Kidney (tissue), 14 donors: ENCODE measurements around the gene MCCC1. TPM values are rescaled to one million over a fixed set of nuclear protein-coding genes. Genes with fewer than 3 reads are reported as not detected.

Experiments used
- DNase-seq, 5 donors: peaks; one replicate each; pipeline ENCODE4 v3.0.0-alpha.2; 2013 to 2020
- FAIRE-seq: peaks from 2 replicates; lab custom pipeline; 2012; peaks lifted over from hg19 to GRCh38; lab: Jason Lieb, UNC
- H3K27ac ChIP-seq, 2 donors: one replicate each; pipeline ENCODE4 v1.7.0; 2013; ENCODE audit warnings: low read depth in 2 of 2, low read length in 2 of 2, inconsistent platforms in 1 of 2
- H3K27me3 ChIP-seq: one replicate; pipeline ENCODE4 v1.7.1; 2013; ENCODE audit warnings: low read length, inconsistent platforms; ENCODE audit not compliant: control insufficient read depth, insufficient read depth
- H3K36me3 ChIP-seq, 3 donors: one replicate each; pipeline versions ENCODE4 v1.7.0 to v1.7.1; 2013; ENCODE audit warnings: low read length in 3 of 3, control low read depth in 1 of 3, inconsistent platforms in 1 of 3; ENCODE audit not compliant: insufficient read depth in 3 of 3, control insufficient read depth in 2 of 3
- H3K4me1 ChIP-seq, 3 donors: one replicate each; pipeline versions ENCODE4 v1.7.0 to v1.7.1; 2013; ENCODE audit warnings: low read length in 3 of 3, inconsistent platforms in 1 of 3, low read depth in 1 of 3; ENCODE audit not compliant: control insufficient read depth in 2 of 3, insufficient read depth in 2 of 3
- H3K4me3 ChIP-seq, 3 donors: one replicate each; pipeline versions ENCODE4 v1.7.0 to v1.8.1; 2013; ENCODE audit warnings: low read length in 3 of 3, control low read depth in 1 of 3, inconsistent platforms in 1 of 3
- H3K9ac ChIP-seq, 3 donors: one replicate each; pipeline versions ENCODE4 v1.7.0 to v1.7.1; 2013; ENCODE audit warnings: low read length in 3 of 3, control low read depth in 1 of 3, inconsistent platforms in 1 of 3
- H3K9me3 ChIP-seq, 3 donors: one replicate each; pipeline versions ENCODE4 v1.7.0 to v1.7.1; 2013; ENCODE audit warnings: low read length in 3 of 3, control low read depth in 1 of 3, inconsistent platforms in 1 of 3; ENCODE audit not compliant: control insufficient read depth in 2 of 3, insufficient read depth in 1 of 3
- CTCF ChIP-seq: IDR thresholded peaks from 3 replicates; pipeline ENCODE4 v1.5.1; 2012; ENCODE audit warnings: mild to moderate bottlenecking, moderate library complexity, borderline replicate concordance; ENCODE audit not compliant: insufficient read depth; ENCODE audit errors: extremely low read depth
- intact Hi-C: fragments of 100-400 bp; cut with DNase I; formaldehyde crosslinking; loops from one replicate; pipeline ENCODE4 v1.11.1; 2022
- polyA plus RNA-seq: library from polyadenylated mRNA; stranded (reverse); fragments of 350-450 nt; fragmentation: Illumina TruSeq; extraction: RNeasy Lipid Tissue Mini Kit (QIAGEN cat#74804); gene quantifications from one replicate; pipeline ENCODE4 v1.2.3, GENCODE V29; 2014; ENCODE audit warnings: low read depth, low replicate concordance; ENCODE audit not compliant: insufficient read depth
- total RNA-seq: library from RNA; stranded (reverse); fragmentation: NEBNext Ultra II Directional; extraction: Animal tissue kit (Norgen Biotek cat#: 25700); gene quantifications from one replicate; pipeline ENCODE4 v1.2.1, GENCODE V29; 2021
- donor health status: control.
- donor health status: control.
- donor health status: control.
- donor health status: control.
- donor health status: control.
- donor health status: DM: yes; HTN: yes; CAD: no.
- donor health status: Normal renal cell carcinoma (clear cell type).

The MCCC1 gene
- total and polyA plus RNA-seq, 2 donors from 2014 or later = 35.3 to 85.5 TPM

- no peak for DNase-seq
- intact Hi-C loops = no loop called here
- Histone ChIP-seq H3K27me3 (no peaks in the 10 kb centered on the region), H3K4me3 (no peak overlapping the region), H3K27ac (no peak overlapping the region), H3K9ac (no peak overlapping the region), H3K4me1 (no peaks in the 10 kb centered on the region), H3K36me3 (peaks cover 0 to 8% (median under 1%) of the 10 kb centered on the region in 3 donors), H3K9me3 (no peaks in the 10 kb centered on the region)
- TF ChIP-seq CTCF = no peak
- no peak for FAIRE-seq
Observed at GRCh38 chr3:183074881-183075280, 24.4 kb downstream of the MCCC1 start.

GRCh38 chr3:183074261-183074660, 25.0 kb downstream of the MCCC1 start:
- no peaks in the 10 kb centered on the region for H3K4me1 ChIP-seq
- DNase-seq (no peak), FAIRE-seq (no peak)
- H3K36me3 ChIP-seq = peaks cover 0 to 10% (median 2%) of the 10 kb centered on the region in 3 donors
- intact Hi-C loops = no loop called here
- no peak overlapping the region for H3K4me3 ChIP-seq
- TF ChIP-seq CTCF = no peak
- no peak overlapping the region for H3K9ac ChIP-seq
- no peaks in the 10 kb centered on the region for H3K27me3 ChIP-seq
- no peaks in the 10 kb centered on the region for H3K9me3 ChIP-seq
- H3K27ac ChIP-seq = no peak overlapping the region

- H3K9ac ChIP-seq = no peak overlapping the region
- DNase-seq (no peak), FAIRE-seq (no peak)
- no peaks in the 10 kb centered on the region for H3K9me3 ChIP-seq
- intact Hi-C loops = no loop called here
- no peak overlapping the region for H3K4me3 ChIP-seq
- no peak for TF ChIP-seq CTCF
- H3K36me3 ChIP-seq = peaks cover 0 to 10% (median 2%) of the 10 kb centered on the region in 3 donors
- H3K27ac ChIP-seq = no peak overlapping the region
- H3K27me3 ChIP-seq = no peaks in the 10 kb centered on the region
- H3K4me1 ChIP-seq = no peaks in the 10 kb centered on the region
Observed at GRCh38 chr3:183073839-183074238, 25.5 kb downstream of the MCCC1 start.

- H3K9me3 ChIP-seq = no peaks in the 10 kb centered on the region
- H3K27me3 ChIP-seq = no peaks in the 10 kb centered on the region
- intact Hi-C loops = no loop called here
- DNase-seq (no peak), FAIRE-seq (no peak)
- H3K9ac ChIP-seq = no peak overlapping the region
- H3K4me3 ChIP-seq = no peak overlapping the region
- no peak for TF ChIP-seq CTCF
- H3K36me3 ChIP-seq = peaks cover 6 to 10% (median 8%) of the 10 kb centered on the region in 3 donors
- no peak overlapping the region for H3K27ac ChIP-seq
- H3K4me1 ChIP-seq = no peaks in the 10 kb centered on the region
Observed at GRCh38 chr3:183070892-183071291, 28.4 kb downstream of the MCCC1 start.
